D721Med (cell line): ENCODE results near the gene CDK17.

Source experiments
- DNase-seq: peaks from one replicate; pipeline ENCODE4 v3.0.0; 2011; ENCODE audit warnings: low spot score; ENCODE audit not compliant: insufficient read length
- FAIRE-seq: peaks from 2 replicates; lab custom pipeline; 2011; peaks lifted over from hg19 to GRCh38; lab: Jason Lieb, UNC
- CTCF ChIP-seq: IDR thresholded peaks from 2 replicates; pipeline ENCODE4 v1.5.1; 2012; ENCODE audit warnings: mild to moderate bottlenecking, control low read depth; ENCODE audit not compliant: insufficient read depth; ENCODE audit errors: missing control alignments

CDK17 gene

GRCh38 chr12:96427269-96427729 lies 27.1 kb upstream of the CDK17 start:
- no peak for FAIRE-seq
- TF ChIP-seq CTCF: no peak
- no peak for DNase-seq

DNA sequence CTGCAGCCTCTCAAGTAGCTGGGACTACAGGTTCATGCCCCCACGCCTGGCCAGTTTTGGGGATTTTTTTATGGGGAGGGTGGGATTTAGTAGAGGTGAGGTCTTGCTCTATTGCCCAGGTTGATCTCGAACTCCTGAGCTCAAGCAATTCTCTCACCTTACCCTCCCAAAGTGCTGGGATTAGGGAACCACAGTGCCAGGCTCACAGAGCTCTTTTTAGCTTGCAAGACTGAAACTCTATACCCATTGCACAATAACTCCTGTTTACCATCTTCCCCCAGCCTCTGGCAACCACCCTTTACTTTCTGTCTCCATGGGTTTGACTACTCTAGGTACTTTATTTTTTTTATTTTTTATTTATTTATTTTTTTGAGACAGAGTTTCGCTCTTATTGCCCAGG lies 25.7 kb upstream of the CDK17 start:
- FAIRE-seq (no peak), DNase-seq (no peak)
- no peak for TF ChIP-seq CTCF

DNA sequence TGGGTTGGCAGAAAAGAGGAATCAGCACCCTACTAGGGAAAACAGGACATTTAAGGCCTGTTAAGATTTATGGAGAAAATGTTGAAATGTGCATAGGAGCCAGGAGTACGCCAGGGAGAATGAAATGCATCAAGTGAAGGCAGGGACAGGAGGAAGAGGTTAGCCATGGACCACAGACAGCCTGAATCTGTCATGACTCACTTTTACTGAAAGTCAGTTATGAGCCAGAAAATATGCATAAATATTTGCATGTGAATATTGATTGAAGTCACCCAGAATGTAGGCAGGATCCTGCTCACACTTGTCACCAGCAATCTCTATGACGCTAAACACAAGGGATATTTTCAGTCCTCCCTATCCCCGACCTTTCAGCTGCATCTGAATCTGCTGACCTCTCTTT lies 25.1 kb upstream of the CDK17 start:
- no peak for TF ChIP-seq CTCF
- DNase-seq: no peak
- FAIRE-seq: no peak

GRCh38 chr12:96424601-96425000 lies 24.4 kb upstream of the CDK17 start:
- no peak for TF ChIP-seq CTCF
- no peak for DNase-seq
- FAIRE-seq: no peak

GRCh38 chr12:96422192-96422591 lies 22.0 kb upstream of the CDK17 start:
- DNase-seq (no peak), FAIRE-seq (no peak)
- no peak for TF ChIP-seq CTCF

DNA sequence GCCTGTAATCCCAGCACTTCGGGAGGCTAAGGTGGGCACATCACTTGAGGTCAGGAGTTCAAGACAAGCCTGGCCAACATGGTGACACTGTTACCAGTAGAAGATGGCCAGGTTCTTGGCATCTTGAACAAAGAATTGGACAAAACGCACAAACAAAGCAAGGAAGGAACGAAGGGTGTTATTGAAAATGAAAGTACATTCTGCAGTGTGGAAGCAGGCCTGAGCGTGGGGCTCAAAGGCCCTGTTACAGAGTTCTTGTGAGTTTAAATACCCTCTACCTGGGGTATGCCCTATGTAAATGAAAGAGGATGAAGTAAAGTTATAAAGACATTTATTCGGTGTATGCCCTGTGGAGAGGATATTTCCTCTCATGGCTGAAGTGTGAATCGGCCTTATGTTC lies 20.8 kb upstream of the CDK17 start:
- TF ChIP-seq CTCF: no peak
- DNase-seq (no peak), FAIRE-seq (no peak)

GRCh38 chr12:96420277-96420835 lies 20.1 kb upstream of the CDK17 start:
- DNase-seq (no peak), FAIRE-seq (no peak)
- TF ChIP-seq CTCF: no peak
